LNCaP clone FGC (cell line): Measurements from ENCODE around the gene WWC1.

Experiments
- DNase-seq: peaks from one replicate; pipeline ENCODE4 v3.0.0-alpha.2; 2011; ENCODE audit warnings: low read depth
- H3K4me3 ChIP-seq: 2 replicates; pipeline ENCODE4 v1.5.1; 2011; ENCODE audit warnings: mild to moderate bottlenecking, low read depth, low read length, control low read depth
- TF ChIP-seq, protein P1 (sequence below): IDR thresholded peaks from 2 replicates; pipeline ENCODE4 v1.5.1; 2012; ENCODE audit warnings: mild to moderate bottlenecking; ENCODE audit not compliant: control insufficient read depth, insufficient read depth; ENCODE audit errors: extremely low read depth

Gene WWC1

DNA sequence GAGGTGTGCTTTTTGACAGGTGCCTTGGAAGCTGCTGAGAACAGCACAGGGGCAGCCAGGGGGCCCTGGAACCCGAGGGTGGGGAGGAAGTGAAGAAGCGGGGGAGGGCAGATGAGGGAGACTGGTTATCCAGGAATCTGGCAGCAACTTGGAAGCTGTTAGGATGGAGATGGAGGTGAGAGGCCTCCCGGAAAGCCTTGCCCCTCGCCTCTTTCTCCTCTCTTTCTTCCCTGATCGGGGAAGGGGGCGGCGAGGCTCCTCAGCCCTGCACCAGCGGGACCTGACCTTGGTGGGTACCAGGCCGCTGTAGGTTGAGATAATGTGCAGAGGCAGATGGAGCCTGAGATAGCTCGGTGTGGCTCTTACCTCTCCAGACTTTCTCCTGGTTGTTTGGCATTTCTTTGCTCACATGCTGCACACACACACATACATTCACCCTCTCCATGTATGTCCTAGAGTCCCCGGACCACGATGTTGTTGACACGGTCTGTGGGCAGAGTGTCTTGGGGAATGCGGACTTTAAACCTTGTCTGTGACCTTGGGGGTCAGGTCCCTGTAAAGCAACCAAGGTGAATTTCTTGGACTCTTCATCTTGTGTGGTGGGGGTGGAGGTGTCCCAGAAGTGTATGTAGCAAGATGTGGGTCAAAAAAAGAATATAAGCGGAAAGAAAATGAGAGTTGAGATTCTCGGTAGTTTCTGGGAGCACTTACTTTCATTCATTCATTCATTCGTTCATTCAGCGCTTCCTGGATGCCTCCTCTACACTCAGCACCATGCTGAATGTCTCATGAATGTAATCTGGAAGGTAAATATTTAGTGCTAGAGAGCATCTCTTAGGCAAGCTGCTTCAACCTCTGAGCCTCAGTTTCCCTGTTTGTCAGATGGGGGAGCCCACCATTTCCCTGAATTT is 1.6 kb downstream of the WWC1 start:
- TF ChIP-seq, protein P1, sequence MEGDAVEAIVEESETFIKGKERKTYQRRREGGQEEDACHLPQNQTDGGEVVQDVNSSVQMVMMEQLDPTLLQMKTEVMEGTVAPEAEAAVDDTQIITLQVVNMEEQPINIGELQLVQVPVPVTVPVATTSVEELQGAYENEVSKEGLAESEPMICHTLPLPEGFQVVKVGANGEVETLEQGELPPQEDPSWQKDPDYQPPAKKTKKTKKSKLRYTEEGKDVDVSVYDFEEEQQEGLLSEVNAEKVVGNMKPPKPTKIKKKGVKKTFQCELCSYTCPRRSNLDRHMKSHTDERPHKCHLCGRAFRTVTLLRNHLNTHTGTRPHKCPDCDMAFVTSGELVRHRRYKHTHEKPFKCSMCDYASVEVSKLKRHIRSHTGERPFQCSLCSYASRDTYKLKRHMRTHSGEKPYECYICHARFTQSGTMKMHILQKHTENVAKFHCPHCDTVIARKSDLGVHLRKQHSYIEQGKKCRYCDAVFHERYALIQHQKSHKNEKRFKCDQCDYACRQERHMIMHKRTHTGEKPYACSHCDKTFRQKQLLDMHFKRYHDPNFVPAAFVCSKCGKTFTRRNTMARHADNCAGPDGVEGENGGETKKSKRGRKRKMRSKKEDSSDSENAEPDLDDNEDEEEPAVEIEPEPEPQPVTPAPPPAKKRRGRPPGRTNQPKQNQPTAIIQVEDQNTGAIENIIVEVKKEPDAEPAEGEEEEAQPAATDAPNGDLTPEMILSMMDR, result no peak
- no peak for DNase-seq
- H3K4me3 ChIP-seq, result peak overlapping the region; percentile 74

DNA sequence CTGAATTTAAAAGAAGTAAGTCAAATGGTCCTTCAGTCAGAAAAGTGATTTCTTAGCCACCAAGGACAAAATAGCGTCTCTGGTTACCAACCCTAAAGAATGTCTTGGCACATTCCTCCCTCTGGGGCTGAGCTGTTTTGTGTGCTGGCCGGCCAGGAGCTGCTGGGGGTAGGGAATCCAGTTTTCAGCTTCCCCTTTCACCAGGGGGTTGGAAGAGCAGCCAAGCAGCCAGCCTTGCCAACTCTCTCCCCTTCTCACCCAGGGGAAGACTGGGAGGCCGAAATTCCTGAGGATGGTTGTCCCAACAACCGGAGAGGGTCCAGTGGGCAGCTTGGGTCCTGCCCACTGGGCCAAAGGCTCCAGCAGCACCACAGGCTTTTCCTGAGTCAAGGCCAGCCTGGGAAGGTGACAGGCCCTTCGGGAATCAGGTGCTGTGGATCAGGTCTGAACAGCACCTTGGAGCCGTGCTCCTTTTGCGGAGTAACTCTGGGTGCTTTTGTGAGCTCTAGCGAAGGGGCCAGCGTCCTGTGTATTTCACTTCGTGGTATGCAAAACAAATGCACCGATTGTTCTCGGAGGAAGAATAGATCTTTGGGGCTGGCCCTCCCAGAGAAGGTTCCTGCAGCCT is 4.2 kb downstream of the WWC1 start:
- DNase-seq, result no peak
- TF ChIP-seq, protein P1, result 0 out of 2 replicates have a peak, but pooled peaks have one; percentile 1
- no peak overlapping the region for H3K4me3 ChIP-seq

DNA sequence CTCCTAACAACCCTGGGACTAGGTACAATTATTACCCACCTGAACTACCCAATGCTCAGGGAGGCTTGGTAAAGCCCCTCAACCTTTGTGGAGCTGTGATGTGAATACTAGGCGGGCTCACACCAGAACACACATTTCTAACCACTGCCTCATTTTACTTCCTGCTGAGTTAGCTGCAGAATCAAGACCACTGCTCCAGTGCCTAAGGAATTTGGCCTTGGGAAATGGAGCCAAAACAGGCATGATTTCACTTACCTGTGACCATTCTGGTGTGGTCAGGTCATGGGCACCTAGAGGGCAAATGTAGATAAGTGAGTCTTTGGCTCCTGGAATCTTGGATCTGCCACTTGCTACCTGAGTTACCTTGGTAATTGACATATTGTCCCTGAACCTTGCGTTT is 5.2 kb downstream of the WWC1 start:
- DNase-seq, result no peak

DNA sequence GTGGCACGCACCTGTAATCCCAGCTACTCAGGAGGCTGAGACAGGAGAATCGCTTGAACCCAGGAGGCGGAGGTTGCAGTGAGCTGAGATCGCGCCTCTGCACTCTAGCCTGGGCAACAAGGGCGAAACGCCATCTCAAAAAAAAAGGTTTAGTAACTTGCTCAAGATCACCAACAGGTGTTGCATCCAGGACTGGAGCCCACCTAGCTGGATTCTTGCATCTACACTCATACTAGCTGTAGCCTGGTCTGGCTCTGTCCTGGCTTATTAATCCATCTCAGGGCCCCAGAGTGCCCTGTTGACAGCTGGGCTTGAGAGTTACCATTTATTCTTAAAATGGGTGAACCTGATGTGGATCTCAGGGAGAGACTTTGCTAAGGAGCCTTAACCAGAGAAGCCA is 7.5 kb downstream of the WWC1 start:
- TF ChIP-seq, protein P1, result no peak
- DNase-seq, result no peak
- no peak overlapping the region for H3K4me3 ChIP-seq

More for the DNA sequence above, 5.2 kb downstream of the WWC1 start:
- H3K4me3 ChIP-seq, result no peak overlapping the region
- TF ChIP-seq, protein P1, result no peak

DNA sequence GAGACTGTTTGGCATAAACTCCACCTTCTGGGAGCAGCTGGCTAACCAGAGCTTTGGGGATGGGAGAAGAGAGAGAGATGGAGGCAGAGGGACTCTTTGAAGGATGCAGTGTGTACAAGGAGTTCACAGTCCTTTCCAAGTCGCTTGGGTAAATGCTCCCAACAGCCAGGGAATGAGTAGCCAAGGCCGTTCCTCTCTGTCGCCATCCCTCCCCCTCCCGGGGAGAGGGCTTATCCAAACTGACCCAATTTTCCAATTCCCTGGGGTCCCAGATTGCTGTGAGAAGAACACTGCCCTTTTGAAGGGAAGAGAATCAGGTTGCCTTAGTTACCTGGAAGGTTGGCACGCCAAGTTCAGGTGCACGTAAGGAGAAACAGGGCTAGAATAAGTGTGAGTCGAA is 7.9 kb downstream of the WWC1 start:
- no peak for DNase-seq
- TF ChIP-seq, protein P1, result no peak
- H3K4me3 ChIP-seq, result no peak overlapping the region

DNA sequence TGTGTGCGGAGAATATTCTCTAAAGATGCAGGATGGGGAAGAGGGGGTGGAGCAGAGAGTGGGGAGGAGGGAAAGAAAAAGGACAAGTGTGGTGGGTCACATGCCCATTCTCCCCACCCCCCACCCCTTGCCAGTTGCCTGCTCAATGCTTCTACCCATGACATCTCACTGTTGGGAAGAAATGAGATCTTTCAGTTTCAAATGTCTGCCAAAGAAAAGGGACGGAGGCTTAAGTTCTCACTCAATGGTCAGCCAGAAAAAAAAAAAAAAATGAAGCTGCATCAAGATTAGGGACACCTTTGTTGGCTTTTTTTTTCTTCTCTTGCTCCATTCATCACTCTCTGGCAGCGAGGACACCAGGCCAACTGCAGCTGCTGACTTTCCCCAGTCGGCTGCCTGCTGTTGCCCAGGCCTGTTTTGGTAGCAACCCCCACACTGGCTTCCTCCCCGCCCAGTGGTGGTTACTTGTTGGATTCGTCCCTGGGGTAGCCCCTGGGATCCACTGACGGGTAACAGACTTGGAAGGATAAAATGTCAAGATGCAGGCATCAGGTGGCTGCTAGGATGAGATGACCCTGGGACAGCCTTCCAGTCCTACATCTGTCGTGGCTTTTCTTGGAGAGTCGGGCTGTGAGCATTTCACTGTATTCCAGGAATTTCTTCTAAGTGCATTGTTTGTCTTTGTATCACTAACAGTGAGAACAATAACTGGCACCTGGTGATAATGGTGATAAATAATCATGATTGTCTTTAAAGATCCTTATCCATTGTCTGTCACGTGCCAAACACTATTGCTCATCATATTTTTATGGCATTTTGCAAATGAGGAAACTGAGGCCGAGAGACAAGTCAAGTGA is 9.1 kb downstream of the WWC1 start:
- no peak for DNase-seq
- H3K4me3 ChIP-seq, result no peak overlapping the region
- TF ChIP-seq, protein P1, result no peak
